ACHN (cell line): ENCODE data around the gene MISP.
"Not testable (repeated sequence)": the region's sequence is repeated elsewhere in the genome, so short reads cannot be mapped to it uniquely, and the experiment has no call there.

Experiments
- DNase-seq: peaks from one replicate; pipeline ENCODE4 v3.0.0-alpha.2; 2015
- in situ Hi-C: cut with HindIII; loops from 2 replicates; pipeline ENCODE4 v1.10.0; 2017; ENCODE audit warnings: low sequenced_read_pairs, low pct_ligation_motif_present, low pct_unique_long_range_greater_than_20kb

Gene MISP

DNA sequence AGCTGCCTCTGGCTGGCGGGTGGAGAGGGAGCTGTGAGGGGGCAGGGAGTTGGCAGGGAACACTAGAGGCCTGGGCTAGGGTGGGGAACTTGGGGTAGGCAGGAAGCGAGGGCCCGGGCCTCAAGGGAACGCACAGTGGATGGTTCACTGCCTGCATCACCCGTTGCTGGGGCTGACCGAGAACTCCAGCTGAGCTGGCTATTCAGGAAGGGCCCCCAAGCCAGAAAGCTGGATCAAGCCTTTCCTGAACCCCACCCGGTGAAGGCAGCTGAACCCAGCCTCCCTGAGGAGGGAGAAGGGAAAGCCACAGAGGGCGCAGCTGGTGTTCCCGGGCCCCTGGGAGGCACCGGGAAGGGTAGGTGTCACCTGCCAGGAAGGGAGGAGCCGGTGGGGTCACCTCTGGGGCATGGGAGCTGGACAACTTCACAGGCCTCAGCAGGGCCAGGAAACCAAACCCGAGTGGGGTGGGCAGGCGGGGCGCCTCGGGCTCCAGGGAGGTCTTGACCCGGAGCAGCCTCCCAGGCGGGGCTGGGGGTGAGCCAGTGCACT, 28.3 kb upstream of the MISP start:
- no peak for DNase-seq
- in situ Hi-C loops, result no loop called here

DNA sequence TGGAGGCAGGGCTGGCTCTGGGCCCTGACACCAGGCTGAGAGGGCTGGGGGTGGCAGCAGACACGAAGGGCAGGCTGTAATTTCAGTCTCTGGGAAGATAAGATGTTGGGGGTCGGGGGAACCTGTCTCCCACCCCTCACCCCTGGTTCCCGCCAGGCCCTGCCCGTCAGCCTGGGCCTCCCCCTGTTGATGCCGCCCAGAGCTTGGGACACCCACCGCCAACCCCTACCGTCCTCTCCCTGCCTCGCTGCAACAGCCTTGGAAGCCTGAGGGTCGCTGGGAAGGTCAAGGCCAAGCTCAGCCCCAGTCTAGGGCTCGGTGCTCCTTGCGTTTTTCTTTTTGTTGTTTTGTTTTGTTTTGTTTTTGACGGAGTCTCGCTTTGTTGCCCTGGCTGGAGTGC, 27.7 kb upstream of the MISP start:
- DNase-seq, result no peak
- in situ Hi-C loops, result no loop called here

DNA sequence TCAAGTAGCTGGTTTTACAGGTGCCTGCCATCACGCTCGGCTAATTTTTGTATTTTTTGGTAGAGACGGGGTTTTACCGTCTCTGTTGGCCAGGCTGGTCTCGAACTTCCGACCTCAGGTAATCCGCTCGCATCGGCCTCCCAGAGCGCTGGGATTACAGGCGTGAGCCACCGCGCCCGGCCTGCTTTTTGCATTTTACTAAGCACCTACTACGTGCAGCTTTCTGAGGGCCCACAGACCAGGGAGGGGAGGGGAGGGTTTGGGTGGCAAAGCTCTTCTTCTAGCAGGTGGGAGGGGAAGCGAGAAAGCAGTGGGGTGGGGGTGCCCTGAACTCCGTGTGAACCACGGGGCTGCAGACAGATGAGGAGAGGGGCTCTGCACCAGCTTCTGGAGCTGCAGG, 27.2 kb upstream of the MISP start:
- in situ Hi-C loops, result no loop called here
- no peak for DNase-seq

- DNase-seq, result no peak
- in situ Hi-C loops, result no loop called here
Measured at GRCh38 chr19:725461-726089, 25.3 kb upstream of the MISP start.

DNA sequence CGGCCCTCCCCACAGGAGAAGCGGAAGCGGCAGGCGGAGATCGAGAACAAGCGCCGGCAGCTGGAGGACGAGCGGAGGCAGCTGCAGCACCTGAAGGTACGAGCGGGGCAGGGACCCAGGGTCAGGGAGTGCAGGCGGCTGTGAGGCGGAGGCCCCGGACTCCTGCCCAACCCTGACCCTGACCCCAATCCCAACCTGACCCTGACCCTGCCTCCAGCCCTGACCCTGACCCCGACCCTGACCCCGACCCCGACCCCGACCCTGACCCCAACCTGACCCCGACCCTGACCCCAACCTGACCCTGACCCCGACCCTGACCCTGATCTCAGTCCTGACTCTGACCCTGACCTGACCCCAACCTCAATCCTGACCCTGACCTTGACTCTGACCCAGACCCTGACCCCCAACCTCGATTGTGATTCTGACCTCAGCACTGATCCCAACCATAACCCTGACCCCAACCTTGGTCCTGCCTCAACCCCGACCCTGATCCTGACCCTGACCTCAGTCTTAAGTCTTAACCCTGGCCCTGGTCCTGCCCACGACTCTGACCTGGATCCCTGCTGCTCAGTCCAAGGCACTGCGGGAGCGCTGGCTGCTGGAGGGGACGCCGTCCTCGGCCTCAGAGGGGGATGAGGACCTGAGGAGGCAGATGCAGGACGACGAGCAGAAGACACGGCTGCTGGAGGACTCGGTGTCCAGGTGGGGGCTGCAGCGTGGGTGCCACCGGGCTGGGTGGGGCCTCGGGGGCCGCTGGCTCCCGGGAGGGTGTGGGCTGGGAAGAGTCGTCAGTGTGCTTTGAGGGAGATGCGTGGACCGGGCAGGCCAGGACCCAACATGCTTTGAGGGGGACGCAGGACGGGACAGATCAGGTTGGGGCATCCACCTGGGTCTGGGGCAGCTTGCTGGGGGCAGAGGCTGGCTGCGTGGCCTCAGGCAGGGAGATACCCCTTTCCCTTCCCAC, 23.6 kb upstream of the MISP start:
- in situ Hi-C loops, result no loop called here
- no peak for DNase-seq

GRCh38 chr19:728011-728410, 22.9 kb upstream of the MISP start:
- in situ Hi-C loops, result no loop called here
- no peak for DNase-seq

- in situ Hi-C loops, DNase-seq: not testable (repeated sequence)
Measured at GRCh38 chr19:729564-729963, 21.3 kb upstream of the MISP start.

DNA sequence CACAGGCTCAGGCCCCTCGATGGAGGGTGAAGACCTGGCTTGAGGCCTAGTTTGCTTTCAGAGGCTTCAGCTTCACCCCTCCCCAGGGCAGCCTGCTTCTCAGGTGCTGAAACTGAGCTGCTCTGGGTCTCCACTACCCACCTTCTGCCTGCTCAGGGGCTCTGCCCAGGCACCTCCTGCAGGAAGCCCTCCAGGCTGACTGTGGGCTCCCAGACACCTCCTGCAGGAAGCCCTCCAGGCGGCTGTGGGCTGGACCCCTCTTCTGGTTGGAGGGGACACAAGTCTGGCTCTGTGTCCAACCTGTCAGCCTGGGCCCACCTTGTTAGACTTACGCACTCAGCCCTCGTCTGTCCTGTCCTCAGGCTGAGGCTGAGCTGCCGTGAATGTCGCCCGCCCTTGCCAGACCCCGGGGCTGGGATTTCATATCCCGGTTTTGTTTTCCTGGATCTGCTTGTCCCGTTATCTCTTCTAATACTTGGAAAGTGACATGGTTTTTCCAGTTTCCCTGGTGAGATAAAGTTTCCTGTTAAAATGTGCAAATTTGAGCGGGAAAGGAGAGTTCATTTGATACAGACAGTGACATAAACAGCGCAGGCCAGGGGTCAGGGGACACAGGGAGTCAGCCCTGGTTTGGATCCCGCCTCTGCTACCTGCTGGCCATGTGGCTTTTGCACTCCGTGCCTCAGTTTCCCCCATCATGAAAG, 20.8 kb upstream of the MISP start:
- DNase-seq, result no peak
- in situ Hi-C loops, result no loop called here

DNA sequence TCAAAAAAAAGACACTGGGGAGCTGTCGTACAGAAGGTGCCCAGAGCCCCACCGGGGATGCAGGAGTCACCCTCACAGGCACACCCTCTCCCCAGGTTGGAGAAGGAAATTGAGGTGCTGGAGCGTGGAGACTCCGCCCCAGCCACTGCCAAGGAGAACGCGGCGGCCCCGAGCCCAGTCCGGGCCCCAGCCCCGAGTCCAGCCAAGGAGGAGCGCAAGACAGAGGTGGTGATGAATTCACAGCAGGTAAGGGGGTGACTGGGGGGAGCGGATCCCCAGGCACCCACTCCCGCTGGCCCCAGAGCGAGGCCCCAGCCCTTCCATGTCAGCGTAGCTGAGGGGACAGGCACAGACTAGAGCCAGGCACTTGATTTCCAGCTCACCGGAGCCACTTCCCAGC, 19.9 kb upstream of the MISP start:
- in situ Hi-C loops, result no loop called here
- no peak for DNase-seq

- in situ Hi-C loops, result no loop called here
- no peak for DNase-seq
Measured at GRCh38 chr19:732148-733069, 18.5 kb upstream of the MISP start.

- in situ Hi-C loops, result no loop called here
Measured at GRCh38 chr19:734716-735115, 16.2 kb upstream of the MISP start.

GRCh38 chr19:736125-736524, 14.8 kb upstream of the MISP start:
- in situ Hi-C loops, result no loop called here
- DNase-seq, result no peak

More at GRCh38 chr19:734716-735115, 16.2 kb upstream of the MISP start:
- DNase-seq, result peak; percentile 65

DNA sequence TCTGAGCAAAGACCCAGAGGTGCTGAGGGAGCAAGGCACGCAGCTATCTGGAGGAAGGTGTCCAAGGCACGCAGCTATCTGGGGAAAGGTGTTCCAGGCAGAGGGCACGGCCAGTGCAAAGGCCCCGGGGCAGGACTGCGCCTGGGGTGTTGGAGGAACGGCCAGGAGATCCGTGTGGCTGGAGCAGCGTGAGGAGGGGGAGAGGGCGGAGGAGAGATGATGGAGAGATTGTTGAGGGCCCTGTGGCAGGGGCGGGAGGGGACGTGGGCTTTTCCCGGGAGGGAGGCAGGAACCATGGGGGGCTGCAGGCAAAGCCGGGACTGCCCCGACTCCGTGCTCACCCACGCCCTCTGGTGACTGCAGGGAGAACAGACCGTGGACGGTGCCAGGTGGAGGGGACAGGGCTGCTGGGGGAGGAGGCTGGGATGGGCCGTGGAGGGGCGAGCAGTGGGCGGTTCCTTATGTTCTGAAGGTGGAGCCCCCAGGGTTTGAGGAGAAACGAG, 13.3 kb upstream of the MISP start:
- in situ Hi-C loops, result no loop called here
- peak; percentile 44 for DNase-seq

DNA sequence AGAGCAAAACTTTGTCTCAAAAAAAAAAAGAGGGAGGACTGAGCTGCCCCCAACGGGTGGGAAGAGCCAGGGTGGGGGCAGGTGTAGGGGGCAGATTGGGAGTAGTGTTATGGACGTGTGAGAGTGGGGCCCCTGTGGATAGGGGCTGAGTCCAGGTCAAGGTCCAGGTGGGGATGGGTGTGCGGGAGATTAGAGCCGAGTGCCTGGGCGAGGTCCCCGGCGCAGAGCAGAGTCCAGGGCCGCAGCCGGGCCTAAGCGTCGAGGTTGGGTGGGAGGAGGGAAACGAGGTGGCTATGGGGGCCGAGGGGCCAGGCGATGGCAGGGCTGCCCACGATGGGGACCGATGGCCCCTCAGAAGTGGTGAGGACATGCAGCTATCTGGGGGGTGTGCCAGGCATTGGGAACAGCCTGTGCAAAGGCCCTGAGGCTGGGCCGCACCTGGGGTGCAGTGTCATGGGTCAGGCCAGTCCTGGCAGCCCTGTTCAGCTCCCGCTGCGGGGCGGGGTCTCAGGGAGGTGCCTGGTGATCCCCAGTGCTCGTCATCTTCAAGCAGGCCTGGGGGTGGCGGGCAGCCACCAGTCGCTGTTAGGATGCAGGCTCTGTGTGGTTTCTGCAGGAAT, 12.3 kb upstream of the MISP start:
- DNase-seq, result no peak
- in situ Hi-C loops, result no loop called here

GRCh38 chr19:739998-740715, 10.8 kb upstream of the MISP start:
- DNase-seq, result no peak
- in situ Hi-C loops, result no loop called here

DNA sequence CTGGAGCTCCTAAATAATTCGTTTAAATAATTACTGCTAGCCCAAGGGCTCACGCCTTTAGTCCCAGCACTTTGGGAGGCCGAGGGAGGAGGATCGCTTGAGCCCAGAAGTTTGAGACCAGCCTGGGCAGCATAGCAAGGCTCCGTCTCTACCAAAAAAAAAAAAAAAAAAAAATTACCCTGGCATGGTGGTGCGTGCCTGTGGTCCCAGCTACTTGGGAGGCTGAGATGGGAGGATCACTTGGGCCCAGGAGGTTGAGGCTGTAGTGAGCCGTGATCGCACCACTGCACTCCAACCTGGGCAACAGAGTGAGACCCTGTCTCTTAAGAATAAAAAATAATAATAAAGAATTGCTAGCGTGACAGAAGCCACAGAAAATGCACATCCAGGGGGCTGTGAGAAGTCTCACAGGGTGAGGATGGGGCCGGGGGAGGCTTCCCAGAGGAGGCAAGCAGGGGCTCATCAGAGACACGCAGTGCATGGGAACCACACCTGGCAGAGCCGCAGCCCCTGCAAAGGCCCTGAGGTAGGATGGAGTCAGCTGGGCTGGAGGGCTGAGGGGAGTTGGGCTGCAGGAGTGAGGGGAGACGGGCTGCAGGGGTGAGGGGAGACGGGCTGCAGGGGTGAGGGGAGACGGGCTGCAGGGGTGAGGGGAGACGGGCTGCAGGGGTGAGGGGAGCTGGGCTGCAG, 10.0 kb upstream of the MISP start:
- DNase-seq, in situ Hi-C loops: not testable (repeated sequence)
